Measurements from ENCODE around the gene MTM1. TPM values are rescaled to one million over a fixed set of nuclear protein-coding genes. Genes with fewer than 3 reads are reported as not detected.

MTM1 gene
- polyA plus RNA-seq, 2 of the 4 experiments (the other 2 are of a cell fraction) = 8.5 to 9.0 TPM

GRCh38 chrX:150610446-150610845, 42.0 kb downstream of the MTM1 start:
- CTCF ChIA-PET = no interaction called here
- FAIRE-seq (no peak), DNase-seq (ENCODE audit: low read depth in 1 of 2, low spot score in 1 of 2) (no peak), ATAC-seq (no peak)
- no peaks in the 10 kb centered on the region for H3K4me1 ChIP-seq
- POLR2A ChIA-PET = no interaction called here
- no peak overlapping the region for H3K27ac ChIP-seq
- WGBS (ENCODE audit: missing lambda C conversion rate) = 56% methylated on average over 2 of the region's 2 CpGs
- H3K4me2 ChIP-seq = no peak overlapping the region
- H3K9me3 ChIP-seq = no peaks in the 10 kb centered on the region
- TF ChIP-seq EP300 (IDR thresholded peaks at IDR 0.05) (no peak), RARB (CRISPR knock-in tag; IDR thresholded peaks at IDR 0.05) (no peak), CHD4 (IDR thresholded peaks at IDR 0.05; ENCODE audit: borderline replicate concordance) (no peak), KDM1A (IDR thresholded peaks at IDR 0.05; ENCODE audit: low read depth) (no peak), MAFK (IDR thresholded peaks at IDR 0.05; ENCODE audit: partially characterized antibody) (no peak), NFE2L2 (conservative IDR thresholded peaks at IDR 0.05; ENCODE audit: low read length) (no peak), NR3C1 (IDR thresholded peaks at IDR 0.05) (no peak)
- no peak overlapping the region for H3K4me3 ChIP-seq

GRCh38 chrX:150615356-150615755, 46.9 kb downstream of the MTM1 start:
- 88% methylated on average over 4 of the region's 4 CpGs for WGBS (ENCODE audit: missing lambda C conversion rate)
- no peaks in the 10 kb centered on the region for H3K4me1 ChIP-seq
- CTCF ChIA-PET = no interaction called here
- ATAC-seq (no peak), DNase-seq (ENCODE audit: low read depth in 1 of 2, low spot score in 1 of 2) (no peak), FAIRE-seq (no peak)
- no peak overlapping the region for H3K4me2 ChIP-seq
- H3K9me3 ChIP-seq = no peaks in the 10 kb centered on the region
- POLR2A ChIA-PET = no interaction called here
- no peak overlapping the region for H3K4me3 ChIP-seq
- H3K27ac ChIP-seq = no peak overlapping the region
- TF ChIP-seq JUNB (IDR thresholded peaks at IDR 0.05) = no peak
- no peak for TF ChIP-seq CHD2 (IDR thresholded peaks at IDR 0.05; ENCODE audit: low read length, partially characterized antibody)
- TF ChIP-seq POLR2A (IDR thresholded peaks at IDR 0.05; ENCODE audit: low read length) = no peak
- no peak for TF ChIP-seq HES2 (IDR thresholded peaks at IDR 0.05)
- TF ChIP-seq NFE2L2 (conservative IDR thresholded peaks at IDR 0.05; ENCODE audit: low read length) = no peak
- TF ChIP-seq USF2 (IDR thresholded peaks at IDR 0.05) = no peak
- no peak for TF ChIP-seq MAX (IDR thresholded peaks at IDR 0.05)
- TF ChIP-seq ZNF302 (CRISPR knock-in tag; IDR thresholded peaks at IDR 0.05) = no peak
- no peak for TF ChIP-seq FOSL2 (IDR thresholded peaks at IDR 0.05)
- TF ChIP-seq FOSL2 (CRISPR knock-in tag; IDR thresholded peaks at IDR 0.05) = no peak
- TF ChIP-seq NPAS2 (CRISPR knock-in tag; IDR thresholded peaks at IDR 0.05; ENCODE audit: borderline replicate concordance) = no peak
- TF ChIP-seq SMC3 (IDR thresholded peaks at IDR 0.05) = no peak
- TF ChIP-seq CTCF (IDR thresholded peaks at IDR 0.05) = no peak
- no peak for TF ChIP-seq TFCP2L1 (CRISPR knock-in tag; IDR thresholded peaks at IDR 0.05)
- no peak for TF ChIP-seq RNF2 (IDR thresholded peaks at IDR 0.05; ENCODE audit: borderline replicate concordance, low read depth)
- no peak for TF ChIP-seq RARB (CRISPR knock-in tag; IDR thresholded peaks at IDR 0.05)
- TF ChIP-seq ATOH8 (CRISPR knock-in tag; IDR thresholded peaks at IDR 0.05; ENCODE audit: low read depth) = no peak
- no peak for TF ChIP-seq KDM1A (IDR thresholded peaks at IDR 0.05; ENCODE audit: low read depth)

Data from A549 (cell line).